ENCODE measurements around the gene SLC29A3. TPM values are rescaled to one million over a fixed set of nuclear protein-coding genes. Genes with fewer than 3 reads are reported as not detected.

The SLC29A3 gene
- total RNA-seq, 2 donors from 2014 or later = 3.5 to 6.2 TPM

- intact Hi-C loops (cut with DNase I) = no loop called here
- no peak for DNase-seq (ENCODE audit: low spot score)
Measured at GRCh38 chr10:71281646-71282322, 37.3 kb upstream of the SLC29A3 start.

DNA sequence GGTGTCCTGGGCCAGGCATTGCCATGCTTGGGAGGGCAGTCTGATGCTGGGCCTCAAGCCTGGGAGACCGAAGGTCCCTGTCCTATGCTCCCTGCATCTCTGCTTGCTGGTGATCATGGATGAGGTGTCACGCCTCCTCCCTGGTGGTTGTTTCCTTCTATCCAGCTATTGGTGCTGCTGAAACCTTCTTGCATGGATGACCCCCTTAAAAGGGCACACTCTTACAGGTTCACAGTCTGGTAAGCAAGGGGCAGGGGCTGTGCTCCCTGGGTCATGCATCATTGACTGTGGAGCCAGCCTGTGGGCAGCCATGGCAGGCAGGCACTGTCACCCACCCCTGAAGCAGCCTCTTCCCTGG is 36.8 kb upstream of the SLC29A3 start:
- no peak for DNase-seq (ENCODE audit: low spot score)
- intact Hi-C loops (cut with DNase I) = no loop called here

DNA sequence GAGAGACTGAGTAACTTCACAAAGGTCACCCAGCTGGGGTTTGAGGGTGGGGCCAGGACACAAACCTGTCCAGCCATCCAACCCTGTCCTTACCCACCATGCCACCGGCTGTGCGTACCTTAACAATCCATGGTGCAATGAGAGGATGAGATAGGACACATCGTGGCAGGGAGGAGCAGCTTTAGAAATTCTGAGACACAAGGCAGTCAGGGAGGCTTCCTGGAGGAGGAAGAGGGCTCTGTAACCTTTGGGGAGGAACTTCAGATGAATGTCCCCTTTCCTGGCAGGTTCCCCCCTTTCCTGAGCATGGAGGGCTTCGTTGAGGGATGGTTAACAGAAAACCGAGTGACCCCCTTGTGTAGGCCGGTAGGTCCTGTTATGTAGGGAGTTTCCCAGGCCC is 35.6 kb upstream of the SLC29A3 start:
- intact Hi-C loops (cut with DNase I) = no loop called here
- DNase-seq (ENCODE audit: low spot score) = no peak

DNA sequence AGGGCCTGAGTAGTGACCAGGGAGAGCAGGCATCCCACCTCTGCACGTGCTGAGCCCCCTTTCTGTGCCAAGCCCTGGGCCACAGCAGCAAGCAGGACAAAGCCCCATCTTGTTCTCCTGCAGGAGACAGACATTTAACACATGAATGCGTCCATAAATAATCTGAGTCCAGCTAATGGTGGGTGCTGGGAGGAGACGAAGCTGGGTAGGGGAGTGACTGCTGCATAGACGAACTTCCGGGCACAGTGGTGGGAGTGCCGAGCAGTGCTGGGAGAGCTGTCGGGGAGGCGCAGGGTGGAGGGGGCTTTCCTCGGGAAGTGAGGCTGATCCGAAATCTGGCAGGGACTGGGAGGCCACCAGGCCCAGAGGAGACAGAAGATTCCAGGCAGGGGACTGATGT is 35.2 kb upstream of the SLC29A3 start:
- DNase-seq (ENCODE audit: low spot score) = no peak
- intact Hi-C loops (cut with DNase I) = no loop called here

DNA sequence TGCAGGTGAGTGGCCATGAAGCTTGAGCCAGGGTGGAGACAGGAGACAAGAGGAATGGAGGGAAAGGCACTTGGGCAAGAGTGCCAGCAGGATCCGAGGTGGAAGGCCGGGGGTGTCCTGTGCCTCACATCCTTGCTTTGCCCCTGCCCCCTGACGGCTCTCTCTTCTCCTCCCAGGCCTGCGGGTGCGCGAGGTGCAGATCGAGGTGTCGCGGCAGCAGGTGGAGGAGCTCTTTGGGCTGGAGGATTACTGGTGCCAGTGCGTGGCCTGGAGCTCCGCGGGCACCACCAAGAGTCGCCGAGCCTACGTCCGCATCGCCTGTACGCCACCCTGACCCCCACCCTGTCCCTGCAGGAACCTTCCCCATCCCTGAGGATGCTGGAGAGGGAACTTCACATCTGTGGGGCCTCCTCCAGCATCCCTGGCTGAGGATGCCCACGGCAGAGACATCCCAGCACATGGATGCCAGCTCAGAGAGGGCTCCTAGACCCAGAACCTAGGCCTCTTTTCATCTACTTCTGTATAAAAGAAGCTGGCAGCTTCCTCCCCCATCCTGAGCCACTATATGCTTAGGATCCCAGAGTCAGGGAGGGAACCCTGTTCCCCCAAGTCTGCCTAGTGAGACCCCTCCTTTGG is 34.4 kb upstream of the SLC29A3 start:
- no peak for DNase-seq (ENCODE audit: low spot score)
- intact Hi-C loops (cut with DNase I) = loop anchor here in 1 of 2 donors (5.0 kb wide), 1 partner anchor 357 kb away; no protein-coding TSS in a partner anchor

DNA sequence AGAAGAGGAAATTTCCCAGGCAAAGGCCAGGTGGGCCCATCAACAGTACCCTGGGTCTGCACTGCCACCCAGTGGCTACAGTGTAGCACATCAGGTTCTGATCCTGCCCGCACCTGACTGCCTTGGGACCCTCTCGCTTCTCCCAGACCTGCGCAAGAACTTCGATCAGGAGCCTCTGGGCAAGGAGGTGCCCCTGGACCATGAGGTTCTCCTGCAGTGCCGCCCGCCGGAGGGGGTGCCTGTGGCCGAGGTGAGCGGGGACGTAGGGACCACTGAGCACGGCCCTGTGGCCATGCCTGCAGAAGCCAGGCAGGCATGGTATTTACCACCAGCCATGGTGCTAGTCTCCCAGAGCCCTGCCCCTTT is 33.9 kb upstream of the SLC29A3 start:
- DNase-seq (ENCODE audit: low spot score) = no peak

DNA sequence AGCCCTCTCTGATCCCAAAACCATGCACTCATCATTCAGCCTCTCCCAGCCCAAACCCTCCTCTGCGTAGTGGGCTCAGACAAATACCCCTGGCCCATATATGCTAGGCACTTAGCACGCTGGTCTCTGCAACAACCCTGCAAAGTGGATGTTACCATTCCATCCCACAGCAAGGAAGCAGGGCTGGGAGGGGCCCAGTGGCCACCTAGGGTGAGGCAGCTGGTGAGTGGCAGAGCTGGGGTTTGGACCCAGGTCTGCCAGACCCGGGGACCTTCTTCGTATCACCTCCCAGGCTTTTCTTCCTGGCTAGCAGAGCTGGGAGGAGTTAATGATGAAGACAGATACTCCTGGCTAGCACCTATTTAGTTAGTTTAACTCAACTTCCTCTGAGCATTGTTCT is 33.1 kb upstream of the SLC29A3 start:
- no peak for DNase-seq (ENCODE audit: low spot score)
- intact Hi-C loops (cut with DNase I) = loop anchor here in 1 of 2 donors (2.0 to 5.0 kb wide), 2 partner anchors 359 to 385 kb away; no protein-coding TSS in a partner anchor

More for the DNA sequence above, 33.9 kb upstream of the SLC29A3 start:
- intact Hi-C loops (cut with DNase I) = loop anchor here in 1 of 2 donors (5.0 kb wide), 1 partner anchor 358 kb away; no protein-coding TSS in a partner anchor

DNA sequence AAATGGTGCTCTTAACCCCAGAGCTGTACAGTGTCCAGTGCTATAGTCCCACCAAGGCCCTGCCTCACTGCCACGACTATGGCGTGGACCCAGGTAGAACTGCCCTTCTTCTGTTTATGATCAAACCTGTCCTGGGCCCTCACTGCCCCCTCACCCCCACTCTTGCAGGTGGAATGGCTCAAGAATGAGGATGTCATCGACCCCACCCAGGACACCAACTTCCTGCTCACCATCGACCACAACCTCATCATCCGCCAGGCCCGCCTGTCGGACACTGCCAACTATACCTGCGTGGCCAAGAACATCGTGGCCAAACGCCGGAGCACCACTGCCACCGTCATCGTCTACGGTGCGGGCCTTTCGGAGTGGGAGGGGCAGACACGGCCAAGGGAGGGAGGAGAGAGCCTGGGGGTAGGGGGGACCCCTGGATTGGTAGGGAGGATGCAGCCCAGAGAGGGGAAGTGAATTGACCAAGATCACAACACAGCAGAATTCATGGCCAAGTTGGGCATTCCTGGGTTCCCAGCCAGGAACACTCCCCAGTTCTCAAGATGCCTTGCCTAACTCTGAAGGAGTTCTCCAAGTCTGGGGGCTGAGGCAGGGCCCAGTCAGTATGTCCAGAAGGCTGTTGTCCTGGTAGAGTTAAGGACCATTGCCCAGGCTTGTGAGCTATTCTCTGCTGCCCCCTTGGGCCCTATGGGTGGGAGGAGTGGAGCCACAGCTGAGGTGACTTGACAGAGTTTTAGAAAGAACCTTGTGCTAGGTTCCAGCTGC is 32.4 kb upstream of the SLC29A3 start:
- intact Hi-C loops (cut with DNase I) = loop anchor here in 1 of 2 donors (2.0 to 5.0 kb wide), 2 partner anchors 359 to 386 kb away; no protein-coding TSS in a partner anchor
- DNase-seq (ENCODE audit: low spot score) = no peak

DNA sequence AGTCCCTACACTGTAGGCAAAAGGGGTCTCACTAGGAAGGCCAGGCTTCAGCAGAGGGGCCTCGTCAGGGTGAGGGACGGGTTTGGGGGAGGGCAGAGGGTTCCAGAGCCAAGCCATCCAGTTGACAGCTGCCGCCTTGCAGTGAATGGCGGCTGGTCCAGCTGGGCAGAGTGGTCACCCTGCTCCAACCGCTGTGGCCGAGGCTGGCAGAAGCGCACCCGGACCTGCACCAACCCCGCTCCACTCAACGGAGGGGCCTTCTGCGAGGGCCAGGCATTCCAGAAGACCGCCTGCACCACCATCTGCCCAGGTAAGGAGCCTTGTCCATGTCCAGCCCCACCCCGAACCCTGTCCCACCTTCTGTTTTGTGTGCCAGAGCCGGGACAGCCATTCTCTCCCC is 31.6 kb upstream of the SLC29A3 start:
- intact Hi-C loops (cut with DNase I) = loop anchor here in 1 of 2 donors (2.0 to 5.0 kb wide), 2 partner anchors 360 to 387 kb away; no protein-coding TSS in a partner anchor
- DNase-seq (ENCODE audit: low spot score) = no peak

- no peak for DNase-seq (ENCODE audit: low spot score)
- intact Hi-C loops (cut with DNase I) = loop anchor here in 1 of 2 donors (5.0 kb wide), 1 partner anchor 361 kb away; no protein-coding TSS in a partner anchor
Measured at GRCh38 chr10:71288461-71288860, 30.6 kb upstream of the SLC29A3 start.

- DNase-seq (ENCODE audit: low spot score) = no peak
- intact Hi-C loops (cut with DNase I) = loop anchor here in 1 of 2 donors (5.0 kb wide), 1 partner anchor 362 kb away; no protein-coding TSS in a partner anchor
Measured at GRCh38 chr10:71289421-71290130, 29.5 kb upstream of the SLC29A3 start.

- intact Hi-C loops (cut with DNase I) = no loop called here
- no peak for DNase-seq (ENCODE audit: low spot score)
Measured at GRCh38 chr10:71290331-71290730, 28.7 kb upstream of the SLC29A3 start.

GRCh38 chr10:71290806-71291527 is 28.1 kb upstream of the SLC29A3 start:
- no peak for DNase-seq (ENCODE audit: low spot score)
- intact Hi-C loops (cut with DNase I) = no loop called here

DNA sequence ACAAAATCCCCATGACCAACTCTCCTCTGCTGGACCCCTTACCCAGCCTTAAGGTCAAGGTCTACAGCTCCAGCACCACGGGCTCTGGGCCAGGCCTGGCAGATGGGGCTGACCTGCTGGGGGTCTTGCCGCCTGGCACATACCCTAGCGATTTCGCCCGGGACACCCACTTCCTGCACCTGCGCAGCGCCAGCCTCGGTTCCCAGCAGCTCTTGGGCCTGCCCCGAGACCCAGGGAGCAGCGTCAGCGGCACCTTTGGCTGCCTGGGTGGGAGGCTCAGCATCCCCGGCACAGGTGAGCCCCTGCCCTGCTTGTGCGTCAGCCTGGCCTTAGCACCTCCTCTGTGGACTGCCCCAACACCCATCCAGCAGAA is 27.5 kb upstream of the SLC29A3 start:
- intact Hi-C loops (cut with DNase I) = no loop called here
- no peak for DNase-seq (ENCODE audit: low spot score)

DNA sequence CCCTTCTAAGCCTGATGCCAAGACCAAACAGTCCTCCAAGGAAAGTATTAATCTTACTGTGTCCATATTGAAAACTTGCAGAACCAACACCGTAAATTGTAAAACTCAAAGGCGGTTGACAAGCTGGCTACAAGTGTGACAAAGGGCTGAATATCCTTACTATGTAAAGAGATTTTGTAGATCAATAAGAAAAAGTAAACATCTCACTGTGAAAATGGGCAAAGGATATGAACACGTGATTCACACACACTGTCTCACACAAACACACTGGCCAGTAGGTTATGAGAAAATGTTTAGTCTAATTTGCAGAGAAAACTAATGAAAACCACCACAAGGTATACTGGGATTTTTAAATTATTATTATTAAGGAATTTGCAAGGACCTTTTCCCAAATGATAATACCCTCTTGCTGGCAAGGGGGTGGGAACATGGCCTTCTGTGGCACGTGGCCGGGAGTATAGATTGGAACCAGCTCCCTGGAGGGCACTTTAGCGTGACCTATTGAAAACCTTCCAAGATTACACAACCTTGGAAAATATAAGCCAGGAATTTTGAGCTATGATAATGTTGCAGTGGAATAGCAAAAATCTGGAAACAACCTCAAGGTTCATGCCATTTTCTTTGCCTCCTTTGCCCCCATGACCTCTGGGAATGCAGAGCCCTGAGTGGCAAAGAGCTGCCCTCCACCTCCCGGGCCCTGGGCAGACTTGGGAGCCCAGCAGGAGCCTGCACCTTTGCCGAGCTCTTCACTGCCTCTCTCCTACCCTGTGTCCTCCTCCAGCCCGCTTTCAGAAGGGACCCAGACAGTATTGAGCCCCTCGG is 26.2 kb upstream of the SLC29A3 start:
- no peak for DNase-seq (ENCODE audit: low spot score)

GRCh38 chr10:71293446-71294084 is 25.5 kb upstream of the SLC29A3 start:
- no peak for DNase-seq (ENCODE audit: low spot score)
- intact Hi-C loops (cut with DNase I) = no loop called here

More for the DNA sequence above, 26.2 kb upstream of the SLC29A3 start:
- intact Hi-C loops (cut with DNase I) = no loop called here

DNA sequence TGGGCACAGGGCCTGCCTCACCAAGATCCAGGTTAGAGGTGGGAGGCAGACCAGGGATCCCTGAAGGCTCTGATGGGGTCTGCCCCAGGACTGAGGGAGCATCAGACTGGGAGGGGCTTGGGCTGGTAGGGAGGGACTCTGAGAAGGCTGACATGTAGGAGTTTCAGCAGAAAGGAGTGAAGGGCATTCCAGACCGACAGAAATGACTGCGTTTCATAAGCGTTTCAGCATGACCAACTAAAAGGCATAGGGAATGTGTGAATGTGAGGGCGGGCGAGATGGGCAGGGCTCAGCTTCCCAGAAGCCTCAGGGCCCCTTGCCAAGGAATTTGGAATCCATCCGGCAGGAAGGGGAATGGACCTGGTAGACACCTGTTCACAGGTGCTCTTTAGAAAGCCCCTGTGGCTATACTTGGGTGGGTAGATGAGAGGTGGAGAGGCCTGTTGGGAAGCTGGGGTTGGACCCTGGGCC is 24.9 kb upstream of the SLC29A3 start:
- intact Hi-C loops (cut with DNase I) = no loop called here
- no peak for DNase-seq (ENCODE audit: low spot score)

All from posterior vena cava (tissue), 2 donors.